Nephron (organoid): ENCODE data around the gene GOLGB1.

Experiments
- H3K27ac Mint-ChIP-seq, 3 experiments: 2 replicates each; pipeline ENCODE4 v1.8.0; 2020; ENCODE audit warnings: mixed read lengths in 3 of 3, mild to moderate bottlenecking in 2 of 3, moderate library complexity in 1 of 3
- H3K27me3 Mint-ChIP-seq: 2 replicates; pipeline ENCODE4 v1.8.0; 2021; ENCODE audit warnings: low read depth, mild to moderate bottlenecking, moderate library complexity, mixed read lengths
- H3K36me3 Mint-ChIP-seq: 2 replicates; pipeline ENCODE4 v1.8.0; 2020; ENCODE audit warnings: low read depth, mixed read lengths
- H3K4me1 Mint-ChIP-seq: 2 replicates; pipeline ENCODE4 v1.8.0; 2020; ENCODE audit warnings: mixed read lengths
- H3K4me3 Mint-ChIP-seq, 3 experiments: 2 replicates each; pipeline ENCODE4 v1.8.0; 2020; ENCODE audit warnings: mild to moderate bottlenecking in 3 of 3, mixed read lengths in 3 of 3, moderate library complexity in 2 of 3
- H3K9me3 Mint-ChIP-seq: 2 replicates; pipeline ENCODE4 v1.8.0; 2020; ENCODE audit warnings: mixed read lengths
- TF ChIP-seq, protein P1 (sequence below), 3 experiments: fragments of 200-600 bp; sonication (generic); IDR thresholded peaks; one replicate each; pipeline ENCODE4 v1.5.0; 2021; ENCODE audit warnings: antibody characterized with exemption in 3 of 3; ENCODE audit not compliant: unreplicated experiment in 3 of 3

The GOLGB1 gene

GRCh38 chr3:121621491-121621890, 128.1 kb downstream of the GOLGB1 start:
- TF ChIP-seq, protein P1, sequence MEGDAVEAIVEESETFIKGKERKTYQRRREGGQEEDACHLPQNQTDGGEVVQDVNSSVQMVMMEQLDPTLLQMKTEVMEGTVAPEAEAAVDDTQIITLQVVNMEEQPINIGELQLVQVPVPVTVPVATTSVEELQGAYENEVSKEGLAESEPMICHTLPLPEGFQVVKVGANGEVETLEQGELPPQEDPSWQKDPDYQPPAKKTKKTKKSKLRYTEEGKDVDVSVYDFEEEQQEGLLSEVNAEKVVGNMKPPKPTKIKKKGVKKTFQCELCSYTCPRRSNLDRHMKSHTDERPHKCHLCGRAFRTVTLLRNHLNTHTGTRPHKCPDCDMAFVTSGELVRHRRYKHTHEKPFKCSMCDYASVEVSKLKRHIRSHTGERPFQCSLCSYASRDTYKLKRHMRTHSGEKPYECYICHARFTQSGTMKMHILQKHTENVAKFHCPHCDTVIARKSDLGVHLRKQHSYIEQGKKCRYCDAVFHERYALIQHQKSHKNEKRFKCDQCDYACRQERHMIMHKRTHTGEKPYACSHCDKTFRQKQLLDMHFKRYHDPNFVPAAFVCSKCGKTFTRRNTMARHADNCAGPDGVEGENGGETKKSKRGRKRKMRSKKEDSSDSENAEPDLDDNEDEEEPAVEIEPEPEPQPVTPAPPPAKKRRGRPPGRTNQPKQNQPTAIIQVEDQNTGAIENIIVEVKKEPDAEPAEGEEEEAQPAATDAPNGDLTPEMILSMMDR (IDR thresholded peaks at IDR 0.05; ENCODE audit: unreplicated experiment in 3 of 3), result no peak
- no peaks in the 10 kb centered on the region for H3K4me1 Mint-ChIP-seq
- no peaks in the 10 kb centered on the region for H3K9me3 Mint-ChIP-seq
- H3K27ac Mint-ChIP-seq, result no peak overlapping the region
- H3K36me3 Mint-ChIP-seq, result no peaks in the 10 kb centered on the region
- no peak overlapping the region for H3K4me3 Mint-ChIP-seq
- no peaks in the 10 kb centered on the region for H3K27me3 Mint-ChIP-seq

- H3K27me3 Mint-ChIP-seq, result no peaks in the 10 kb centered on the region
- H3K4me3 Mint-ChIP-seq, result no peak overlapping the region
- no peak overlapping the region for H3K27ac Mint-ChIP-seq
- no peaks in the 10 kb centered on the region for H3K9me3 Mint-ChIP-seq
- TF ChIP-seq, protein P1 (IDR thresholded peaks at IDR 0.05; ENCODE audit: unreplicated experiment in 3 of 3), result no peak
- no peaks in the 10 kb centered on the region for H3K36me3 Mint-ChIP-seq
- no peaks in the 10 kb centered on the region for H3K4me1 Mint-ChIP-seq
Measured at GRCh38 chr3:121619691-121620090, 129.8 kb downstream of the GOLGB1 start.
